ENCODE results near the gene TAS1R3.
A peak's percentile ranks its signal among the peaks of the same experiment; 100 is the strongest.

Gene TAS1R3

GRCh38 chr1:1331068-1331965, at the start of gene TAS1R3:
TSS of gene TAS1R3 (plus strand) at chr1:1331280. CDS start at chr1:1331346, 66 bp downstream.
- DNase-seq = no peak

GRCh38 chr1:1281533-1282321, 49.4 kb upstream of the TAS1R3 start:
- peak; percentile 38 for DNase-seq

- peak; percentile 62 for DNase-seq
These were observed 48.1 kb upstream of the TAS1R3 start for GRCh38 chr1:1282998-1283397.

GRCh38 chr1:1283821-1284220, 47.3 kb upstream of the TAS1R3 start:
- no peak for DNase-seq

GRCh38 chr1:1284221-1285101, 46.6 kb upstream of the TAS1R3 start:
- DNase-seq = no peak

- DNase-seq = no peak
These were observed 45.9 kb upstream of the TAS1R3 start for GRCh38 chr1:1285102-1285571.

GRCh38 chr1:1285611-1286311, 45.3 kb upstream of the TAS1R3 start:
- DNase-seq = no peak

GRCh38 chr1:1286313-1287261, 44.5 kb upstream of the TAS1R3 start:
- DNase-seq = no peak

GRCh38 chr1:1287288-1288110, 43.6 kb upstream of the TAS1R3 start:
- DNase-seq = no peak

GRCh38 chr1:1290238-1290731, 40.8 kb upstream of the TAS1R3 start:
- DNase-seq = peak; percentile 80

- DNase-seq = no peak
These were observed 40.0 kb upstream of the TAS1R3 start for GRCh38 chr1:1291023-1291528.

GRCh38 chr1:1291548-1292441, 39.3 kb upstream of the TAS1R3 start:
- DNase-seq = peak; percentile 71

GRCh38 chr1:1292442-1292779, 38.7 kb upstream of the TAS1R3 start:
- no peak for DNase-seq

- DNase-seq = no peak
These were observed 38.2 kb upstream of the TAS1R3 start for GRCh38 chr1:1292851-1293250.

GRCh38 chr1:1293263-1294249, 37.5 kb upstream of the TAS1R3 start:
- no peak for DNase-seq

- DNase-seq = no peak
These were observed 36.7 kb upstream of the TAS1R3 start for GRCh38 chr1:1294250-1294890.
